Right renal pelvis (tissue), 4 donors: Measurements from ENCODE around the gene PLIN4. TPM values are rescaled to one million over a fixed set of nuclear protein-coding genes. Genes with fewer than 3 reads are reported as not detected.
A peak's percentile ranks its signal among the peaks of the same experiment; 100 is the strongest.
"Not testable (repeated sequence)": the region's sequence is repeated elsewhere in the genome, so short reads cannot be mapped to it uniquely, and the experiment has no call there.

Source experiments
- DNase-seq, 4 donors: peaks; one replicate each; pipeline ENCODE4 v3.0.0-alpha.2; 2013; ENCODE audit warnings: low read depth in 4 of 4, low spot score in 3 of 4, missing footprints in 1 of 4
- polyA plus RNA-seq, 4 donors: library from polyadenylated mRNA; unstranded; fragments of 120-200 nt; gene quantifications; one replicate each; pipeline ENCODE4 v1.2.1, GENCODE V29; 2013; ENCODE audit not compliant: insufficient read length in 4 of 4

The PLIN4 gene
- polyA plus RNA-seq, 4 donors = 0.39 to 1.3 (median 0.68) TPM

DNA sequence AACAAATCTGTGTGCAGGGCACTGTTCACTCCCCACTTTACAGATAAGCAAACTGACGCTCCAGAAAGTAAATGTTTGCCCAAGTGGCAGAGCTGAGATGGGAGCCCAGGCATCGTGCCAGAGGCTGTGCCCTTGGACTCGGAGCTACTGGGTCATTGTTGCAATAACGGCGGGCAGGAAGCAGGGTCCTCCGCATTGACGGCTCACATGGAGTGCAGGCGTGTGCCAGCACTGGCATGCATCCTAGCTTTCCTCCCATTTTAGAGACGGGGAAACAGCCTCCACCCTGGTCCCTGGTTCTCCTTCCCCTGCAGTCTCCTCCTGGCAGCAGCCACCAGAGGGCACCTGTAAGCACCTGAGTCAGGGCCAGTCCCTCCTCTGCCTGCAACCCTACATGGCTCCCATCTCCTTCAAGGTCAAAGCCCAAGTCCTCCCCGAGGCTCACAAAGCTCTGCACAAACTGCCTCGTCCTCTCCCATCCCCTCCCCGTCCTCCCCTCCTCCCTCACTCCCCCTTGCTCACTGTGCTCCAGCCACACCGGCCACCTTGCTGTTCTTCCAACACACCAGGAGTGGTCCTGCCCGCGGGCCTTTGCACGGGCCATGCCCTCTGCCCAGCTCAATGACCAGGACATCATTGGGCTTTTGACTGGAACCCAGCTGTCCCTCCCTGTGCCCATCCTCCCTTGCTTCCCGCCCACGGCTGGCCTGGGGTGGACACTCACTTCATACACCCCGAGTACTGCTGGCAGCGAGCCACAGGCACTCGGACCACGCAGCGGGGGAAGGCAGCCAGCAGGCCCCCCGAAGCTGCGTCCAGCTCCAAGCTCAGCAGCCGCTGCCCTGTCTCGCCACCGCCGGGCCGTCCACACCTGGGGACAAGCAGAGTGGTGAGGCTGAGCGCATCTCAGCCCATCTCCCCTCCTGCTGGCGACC lies 29.3 kb upstream of the PLIN4 start:
- DNase-seq = no peak

DNA sequence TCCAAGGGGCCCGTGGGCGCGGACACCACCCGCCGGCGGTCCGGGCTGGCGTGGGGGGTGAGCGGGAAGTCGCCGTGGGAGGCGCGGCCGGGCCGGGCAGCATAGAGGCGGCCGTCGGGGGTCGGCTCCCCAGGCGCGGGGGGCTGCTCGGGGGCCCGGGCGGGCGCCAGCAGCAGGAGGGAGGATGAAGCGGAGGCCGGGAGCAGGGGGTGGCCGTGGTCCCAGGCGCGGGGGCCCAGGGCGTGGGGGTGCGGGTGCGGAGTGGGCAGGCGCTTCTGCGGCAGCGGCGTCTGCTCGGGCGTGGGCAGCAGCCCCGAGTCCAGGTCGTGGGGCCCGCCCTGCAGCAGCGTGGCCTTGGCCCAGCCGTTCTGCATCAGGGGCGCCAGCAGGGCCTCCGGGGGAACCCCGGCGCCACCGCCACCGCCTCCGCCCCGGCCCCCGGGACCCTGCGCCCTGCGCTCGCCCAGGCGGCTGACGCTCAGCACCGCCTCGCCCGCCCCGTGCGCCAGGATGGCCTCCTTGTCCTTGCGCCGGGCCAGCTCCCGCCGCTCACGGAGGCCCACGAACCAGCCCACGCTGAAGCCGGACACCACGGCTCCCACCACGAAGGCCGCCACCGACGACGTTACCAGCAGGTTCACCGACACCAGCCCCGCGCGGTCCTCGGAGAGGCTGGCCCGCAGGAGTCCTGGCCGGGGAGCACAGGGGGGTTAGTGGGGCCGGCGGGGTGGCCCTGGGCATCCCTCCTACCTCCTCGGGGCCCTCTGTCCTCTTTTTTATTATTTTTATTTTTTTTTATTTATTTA lies 25.8 kb upstream of the PLIN4 start:
- DNase-seq = no peak

DNA sequence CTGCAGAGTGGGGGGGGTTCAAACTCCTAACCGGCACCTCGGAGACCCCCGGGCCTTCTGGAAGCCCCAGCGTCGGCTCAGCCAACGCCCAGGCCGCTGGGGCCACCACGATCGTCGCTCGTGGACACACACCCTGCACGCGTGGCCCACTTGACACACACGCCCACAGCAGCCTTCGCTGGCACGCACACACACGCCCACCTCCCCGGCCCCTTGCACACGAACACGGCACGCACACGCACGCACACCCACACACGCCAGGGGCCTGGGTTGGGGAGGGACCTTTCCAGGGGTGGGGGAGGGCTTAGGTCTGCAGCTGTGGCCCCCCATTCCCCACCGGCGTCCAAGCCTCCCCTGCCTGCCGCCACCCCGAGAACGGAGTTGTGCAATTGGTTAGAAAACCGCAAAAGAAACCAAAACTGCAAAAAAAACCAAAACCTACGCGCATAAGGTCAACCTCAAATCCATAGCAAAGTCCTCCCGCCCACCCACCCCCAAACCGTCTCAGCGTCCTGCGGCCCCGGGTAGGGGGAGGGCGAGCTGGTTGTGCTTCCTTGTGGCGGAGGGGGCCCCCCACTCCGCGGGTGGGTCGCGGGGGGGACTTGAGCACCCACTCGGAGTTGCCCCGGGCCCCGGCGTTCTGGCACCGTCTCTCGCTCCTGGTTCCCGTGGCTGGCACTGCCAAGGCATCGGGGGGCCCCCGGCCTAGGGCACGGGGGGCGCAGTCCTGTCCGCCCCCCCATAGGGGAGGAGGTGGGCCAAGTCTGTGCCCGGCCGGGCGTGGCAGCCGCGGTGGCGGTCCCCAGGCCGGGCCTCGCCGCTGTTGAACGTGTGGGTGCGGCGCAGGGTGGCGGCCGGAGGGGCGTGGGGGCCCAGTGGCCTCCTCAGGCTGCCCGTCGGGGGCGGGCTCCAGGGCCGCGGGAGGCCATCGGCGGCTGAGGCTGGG lies 24.9 kb upstream of the PLIN4 start:
- DNase-seq = no peak

DNA sequence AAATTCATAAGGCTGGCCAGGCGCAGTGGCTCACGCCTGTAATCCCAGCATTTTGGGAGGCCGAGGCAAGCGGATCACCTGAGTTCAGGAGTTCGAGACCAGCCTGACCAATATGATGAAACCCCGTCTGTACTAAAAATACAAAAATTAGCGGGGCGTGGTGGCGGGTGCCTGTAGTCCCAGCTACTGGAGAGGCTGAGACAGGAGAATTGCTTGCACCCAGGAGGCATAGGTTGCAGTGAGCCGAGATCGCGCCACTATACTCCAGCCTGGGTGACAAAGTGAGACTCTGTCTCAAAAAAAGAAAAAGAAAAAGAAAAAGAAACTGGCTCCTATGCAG lies 23.5 kb upstream of the PLIN4 start:
- DNase-seq = not testable (repeated sequence)

DNA sequence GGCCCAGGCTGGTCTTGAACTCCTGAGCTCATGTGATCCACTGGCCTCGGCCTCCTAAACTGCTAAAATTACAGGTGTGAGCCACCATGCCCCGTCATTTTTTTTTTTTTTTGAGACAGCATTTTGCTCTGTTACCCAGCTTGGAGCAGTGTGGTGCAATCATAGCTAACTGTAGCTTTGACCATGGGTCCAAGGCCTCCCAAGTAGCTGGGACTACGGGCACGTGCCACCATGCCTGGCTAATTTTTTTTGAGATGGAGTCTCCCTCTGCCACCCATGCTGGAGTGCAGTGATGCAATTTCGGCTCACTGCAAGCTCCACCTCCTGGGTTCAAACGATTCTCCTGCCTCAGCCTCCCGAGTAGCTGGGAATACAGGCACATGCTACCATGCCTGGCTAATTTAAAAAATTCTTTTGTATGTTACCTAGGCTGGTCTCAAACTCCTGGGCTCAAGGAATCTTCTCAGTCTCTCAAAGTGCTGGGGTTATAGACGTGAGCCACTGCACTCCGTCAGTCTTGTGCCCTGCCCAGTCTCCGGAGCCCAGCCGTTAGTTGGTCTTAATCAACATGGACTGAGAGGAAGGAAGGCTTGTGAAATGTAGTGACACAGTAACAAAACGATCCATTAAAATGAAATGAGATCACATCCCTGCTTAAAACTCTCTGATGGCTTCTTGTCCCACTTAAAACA lies 23.0 kb upstream of the PLIN4 start:
- DNase-seq = no peak

DNA sequence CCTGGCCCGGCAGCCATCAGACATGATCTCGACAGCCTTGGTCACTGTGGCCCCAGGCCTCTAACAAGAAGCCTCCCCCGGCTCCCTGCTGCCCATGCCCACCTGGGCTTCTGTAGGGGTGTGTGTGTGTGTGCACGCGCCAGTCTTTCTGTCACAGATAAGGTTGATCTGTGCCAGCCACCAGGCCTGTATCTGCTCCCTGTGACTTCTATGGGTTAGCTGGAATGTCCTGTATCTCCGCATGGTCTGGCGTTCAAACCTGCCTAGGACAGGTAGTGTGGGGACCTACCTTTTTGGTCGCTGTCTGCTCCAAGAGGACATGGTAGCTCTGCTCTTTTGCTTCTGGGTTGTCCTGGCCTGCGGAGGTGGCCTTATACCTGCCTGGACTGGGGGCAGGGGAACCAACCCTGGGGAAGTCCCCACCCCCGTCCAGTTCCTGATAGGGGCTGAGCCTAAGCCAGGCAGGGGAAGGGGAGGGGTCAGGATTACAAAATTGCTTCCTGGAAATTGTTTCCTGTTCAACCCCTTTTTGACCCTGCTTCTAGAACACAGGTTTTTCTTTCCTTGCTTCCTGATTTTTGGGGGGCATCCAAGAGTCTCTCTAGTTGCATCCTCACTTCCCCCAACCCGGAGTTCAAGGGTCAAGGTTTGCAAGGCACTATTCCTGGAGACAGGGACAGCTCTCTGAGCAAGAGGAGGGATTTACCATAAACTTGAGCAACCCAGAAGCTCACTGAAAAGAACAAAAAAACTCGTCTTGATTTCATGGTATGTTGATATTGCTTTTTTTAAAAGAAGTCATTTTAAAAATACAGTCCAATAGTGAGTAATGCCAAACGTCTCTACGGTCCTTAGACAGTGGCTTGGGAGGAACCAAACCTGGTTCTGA lies 21.7 kb upstream of the PLIN4 start, which contains the start of gene LRG1:
Gene LRG1 (minus strand): TSS at position 344 of the 889 bp plus-strand sequence. CDS start 23 bp downstream, at position 321.
- no peak for DNase-seq

DNA sequence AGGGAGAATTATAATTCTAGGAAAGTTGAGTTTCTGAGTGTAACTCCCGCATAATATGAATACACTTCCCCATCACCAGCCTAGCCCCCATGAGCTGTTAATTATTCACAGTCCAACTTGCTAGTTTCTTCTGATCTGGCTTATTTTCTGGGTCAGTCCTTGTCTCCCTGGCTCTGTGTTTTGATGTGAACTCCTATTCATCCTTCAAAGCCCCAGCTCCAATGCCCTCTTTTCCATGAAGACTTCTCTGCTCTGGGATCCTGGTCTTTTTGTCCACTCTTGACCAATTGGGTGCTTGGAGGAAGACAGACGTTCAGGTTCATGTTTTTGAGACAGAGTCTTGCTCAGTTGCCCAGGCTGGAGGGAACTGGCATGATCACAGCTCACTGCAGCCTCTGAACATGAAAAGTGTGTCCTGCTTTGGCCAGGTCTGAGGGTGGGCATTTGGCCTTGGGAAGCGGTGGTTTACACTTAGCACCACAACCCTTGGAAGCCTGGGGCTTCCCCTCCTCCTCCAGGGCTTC lies 20.9 kb upstream of the PLIN4 start:
- DNase-seq = no peak

DNA sequence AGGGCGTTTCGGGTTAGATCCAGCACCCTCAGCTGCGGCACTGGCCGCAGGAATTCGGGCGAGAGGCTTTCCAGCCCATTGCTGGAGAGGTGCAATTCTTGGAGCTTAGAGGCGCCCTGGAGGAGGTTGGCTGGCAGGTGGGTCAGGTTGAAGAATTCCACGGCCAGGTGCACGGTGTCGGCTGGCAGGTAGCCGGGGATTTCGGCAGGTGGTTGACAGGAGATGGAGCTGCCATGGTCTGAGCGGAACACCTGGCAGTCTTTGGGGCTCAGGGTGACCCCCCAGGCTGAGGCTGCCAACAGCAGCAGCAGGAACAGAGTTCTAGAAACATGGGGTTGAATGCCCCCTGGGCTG lies 20.3 kb upstream of the PLIN4 start:
- no peak for DNase-seq

DNA sequence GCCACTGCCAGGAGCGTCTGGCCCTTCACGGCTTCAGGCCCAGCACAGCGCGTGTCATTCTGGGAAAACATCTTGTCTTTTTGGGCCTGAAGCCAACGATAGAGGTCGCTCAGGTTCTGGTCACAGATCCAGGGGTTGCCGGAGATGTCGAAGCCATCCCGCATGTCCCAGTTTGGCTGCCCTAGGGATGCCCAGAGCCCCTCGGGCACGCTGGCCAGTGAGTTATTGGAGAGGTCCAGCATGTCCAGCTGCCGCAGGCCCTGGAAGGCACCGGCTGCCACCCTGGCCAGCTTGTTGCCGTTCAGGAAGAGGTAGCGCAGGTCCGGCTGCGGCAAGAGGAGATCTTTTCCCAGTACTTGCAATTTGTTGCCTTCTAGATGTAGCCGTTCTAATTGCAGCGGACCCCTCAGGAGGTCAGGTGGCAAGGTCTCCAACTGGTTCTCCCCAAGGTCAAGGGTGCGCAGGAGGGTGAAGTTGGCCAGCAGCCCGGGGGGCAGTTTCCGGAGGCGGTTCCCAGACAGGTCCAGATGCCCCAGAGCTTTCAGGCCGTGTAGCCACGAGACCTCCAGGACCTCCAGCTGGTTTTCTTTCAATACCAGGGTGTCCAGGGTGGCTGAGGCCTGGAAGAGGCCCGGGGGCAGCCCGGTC lies 19.8 kb upstream of the PLIN4 start:
- no peak for DNase-seq

DNA sequence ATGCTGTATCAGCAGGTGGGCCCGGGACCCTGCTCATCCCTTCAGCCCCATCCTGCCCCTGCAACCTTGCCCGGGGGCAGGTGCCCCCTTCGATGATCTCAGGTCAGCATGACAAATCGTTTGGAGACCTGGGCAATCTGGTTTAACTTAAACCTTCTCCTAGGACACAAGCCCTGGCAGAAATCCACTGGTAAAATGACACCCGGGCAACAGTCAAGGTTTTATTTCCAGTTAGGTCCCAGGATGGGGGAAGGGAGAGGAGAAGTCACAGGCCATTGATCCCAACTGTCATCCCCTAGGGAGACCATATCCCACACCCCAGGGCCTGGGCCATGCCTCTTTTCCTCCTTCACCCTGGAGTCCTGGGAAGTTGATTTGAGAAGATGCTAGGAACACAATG lies 18.5 kb upstream of the PLIN4 start:
- DNase-seq = no peak

DNA sequence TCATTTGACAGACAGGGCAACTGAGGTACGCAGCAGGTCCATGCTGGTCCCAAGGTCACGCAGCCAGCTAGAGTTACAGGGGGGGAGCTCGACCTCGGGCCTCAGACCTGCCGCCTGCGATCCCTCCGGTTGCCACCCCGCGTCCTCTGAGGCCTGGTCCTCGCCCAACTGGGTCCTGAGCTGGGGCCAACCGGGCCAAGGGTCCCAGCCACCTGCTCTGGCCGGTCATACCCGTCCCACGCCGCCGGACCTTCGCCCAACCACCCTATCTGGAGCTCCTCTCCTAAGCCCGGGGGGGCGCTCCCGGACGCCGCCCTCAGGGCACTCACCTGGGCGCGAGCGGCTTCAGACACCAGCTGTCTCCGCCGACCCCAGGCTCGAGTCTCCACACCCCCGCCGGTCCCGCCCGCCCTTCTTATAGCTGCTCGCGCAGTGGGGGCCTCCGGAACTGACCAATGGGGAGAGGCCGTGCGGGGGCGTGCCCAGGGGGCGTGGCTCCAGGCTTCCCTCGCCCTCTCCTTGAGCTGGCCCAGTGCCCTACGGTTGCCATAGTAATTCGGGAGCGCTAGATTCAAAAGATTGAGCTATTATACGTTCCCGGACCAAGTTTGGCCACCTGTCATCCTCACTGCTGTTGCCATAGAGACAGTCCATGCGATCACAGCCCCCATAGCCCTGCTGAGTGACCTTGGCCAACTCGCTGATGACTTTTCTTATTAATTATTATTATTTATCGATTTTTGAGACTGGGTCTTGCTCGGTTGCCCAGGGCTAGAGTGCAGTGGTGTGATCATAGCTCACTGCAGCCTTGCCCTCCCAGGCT lies 16.8 kb upstream of the PLIN4 start, which contains the start of gene PLIN5:
Gene PLIN5 (minus strand): TSS at position 389 of the 823 bp plus-strand sequence. CDS start 1,150 bp downstream, outside the sequence.
- DNase-seq = peak; percentile 52 to 67 (median 60)

DNA sequence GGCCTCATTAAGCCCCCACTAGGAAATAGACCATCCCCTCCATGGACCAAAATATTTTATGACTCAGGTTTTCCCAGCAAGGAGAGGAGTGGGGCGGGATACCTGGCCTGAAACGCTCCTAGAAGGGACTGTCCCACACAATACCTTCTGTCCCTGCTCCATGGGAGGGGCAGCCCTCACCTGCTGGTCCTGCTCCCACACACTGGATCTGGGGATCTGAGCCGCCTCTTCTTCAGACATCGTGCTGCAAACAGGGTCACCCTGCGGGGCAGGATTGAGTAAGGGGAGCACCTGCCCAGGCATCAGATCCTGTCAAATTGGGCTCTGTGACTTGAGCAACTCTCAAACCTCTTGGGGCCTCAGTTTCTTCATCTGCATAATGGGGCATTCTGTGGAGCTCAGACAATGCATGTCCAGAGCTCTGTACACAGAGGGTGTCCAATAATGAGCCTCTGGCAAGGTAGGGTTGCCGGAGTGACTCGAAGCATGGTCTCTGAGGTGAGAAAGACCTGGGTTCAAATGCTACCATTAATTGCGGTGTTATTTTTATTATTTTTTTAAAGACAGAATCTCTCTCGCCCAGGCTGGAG lies 15.6 kb upstream of the PLIN4 start:
- DNase-seq = no peak

DNA sequence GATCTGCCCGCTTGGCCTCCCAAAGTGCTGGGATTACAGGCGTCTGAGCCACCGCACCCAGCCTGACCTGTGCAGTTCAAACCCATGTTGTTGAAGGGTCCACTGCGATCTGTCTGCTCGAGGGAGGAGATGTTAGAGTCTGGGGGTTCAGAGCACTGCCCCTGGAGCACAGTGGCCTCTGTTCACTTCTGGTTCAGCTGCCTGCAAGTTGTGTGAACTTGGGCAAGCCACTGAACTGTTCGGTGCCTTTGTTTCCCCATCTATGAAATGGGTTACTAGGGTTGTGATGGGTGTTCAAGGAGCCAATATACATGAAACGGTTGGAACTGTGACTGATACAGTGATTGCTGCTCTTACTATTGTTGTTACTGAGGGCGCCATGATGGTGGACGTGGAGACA lies 15.0 kb upstream of the PLIN4 start:
- DNase-seq = no peak

DNA sequence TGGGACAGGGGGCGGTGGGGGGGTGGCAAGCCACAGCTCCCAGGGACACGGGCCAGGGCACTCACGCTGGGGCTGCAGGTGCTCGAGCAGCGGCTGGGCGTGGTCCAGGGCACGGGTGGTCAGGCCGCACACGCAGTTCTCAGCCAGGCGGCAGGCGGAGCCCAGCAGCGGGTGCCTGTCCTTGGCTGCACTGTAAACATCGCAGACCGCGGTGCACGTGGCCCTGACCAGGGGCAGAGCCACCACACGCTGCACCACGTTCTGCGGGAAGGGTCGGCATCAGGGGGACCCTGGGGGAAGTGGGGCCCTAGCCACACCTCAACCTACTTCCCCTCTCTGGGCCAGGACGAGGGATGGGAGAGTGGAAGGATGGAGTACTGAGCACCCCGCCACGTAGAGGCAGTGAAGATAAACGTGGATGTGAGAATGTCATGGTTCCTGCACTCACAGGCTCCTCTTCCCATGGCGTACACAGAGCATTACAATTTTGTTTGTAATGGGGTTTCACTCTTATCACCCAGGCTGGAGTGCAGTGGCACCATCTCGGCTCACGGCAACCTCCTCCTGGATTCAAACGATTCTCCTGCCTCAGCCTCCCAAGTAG lies 13.4 kb upstream of the PLIN4 start:
- DNase-seq = no peak

DNA sequence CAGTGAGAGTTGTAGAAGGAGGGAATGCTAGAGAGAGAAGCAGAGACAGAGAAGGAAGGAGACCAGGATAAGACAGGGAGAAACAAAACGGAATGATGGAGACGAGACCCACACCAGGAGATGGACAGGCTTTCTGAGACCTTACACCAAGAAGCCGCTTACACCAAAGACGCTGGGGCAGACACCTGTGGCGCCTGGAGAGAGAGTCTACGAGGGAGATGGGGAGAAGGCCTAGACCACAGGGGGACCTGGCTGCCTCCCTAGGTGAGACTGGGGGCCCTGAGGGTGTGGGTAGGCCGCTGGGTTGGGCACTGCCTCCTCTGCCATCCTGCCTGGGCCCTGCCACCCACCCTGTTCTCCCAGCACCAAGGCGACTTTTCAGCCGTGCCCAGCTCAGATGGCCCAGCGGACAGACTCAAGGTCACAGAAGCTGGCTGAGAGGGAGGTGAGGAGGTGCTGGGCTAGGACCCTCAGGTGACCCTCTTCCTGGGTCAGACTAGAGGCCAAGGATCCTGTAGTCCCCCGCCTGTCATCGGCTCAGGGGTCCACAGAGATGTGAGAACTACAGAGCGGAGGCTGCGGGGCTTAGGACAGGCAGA lies 11.7 kb upstream of the PLIN4 start:
- no peak for DNase-seq

DNA sequence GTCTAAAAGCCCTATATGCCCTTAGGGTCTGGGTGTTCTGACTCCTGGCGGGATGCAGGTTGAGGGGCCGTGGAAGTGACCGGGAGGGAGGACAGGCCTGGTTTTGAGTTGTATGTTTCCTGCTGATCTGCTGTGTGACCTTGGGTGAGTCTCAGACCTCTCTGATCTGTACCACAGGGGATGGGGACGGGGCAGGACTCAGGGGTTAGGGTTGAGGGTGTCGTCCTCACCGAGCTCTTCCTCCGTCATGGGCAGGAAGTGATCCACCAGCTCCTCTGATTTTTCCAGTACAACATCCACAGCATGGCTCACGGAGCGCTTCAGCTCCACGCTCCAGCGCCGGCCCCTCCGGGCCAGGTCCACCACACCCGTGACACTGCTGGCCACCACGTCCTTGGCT lies 10.6 kb upstream of the PLIN4 start:
- DNase-seq = no peak
